Measurements from ENCODE around the gene TAGLN3. TPM values are rescaled to one million over a fixed set of nuclear protein-coding genes. Genes with fewer than 3 reads are reported as not detected.
A peak's percentile ranks its signal among the peaks of the same experiment; 100 is the strongest.

Gene TAGLN3
- total and polyA plus RNA-seq, 2 experiments from 2014 or later: 1.6 TPM

DNA sequence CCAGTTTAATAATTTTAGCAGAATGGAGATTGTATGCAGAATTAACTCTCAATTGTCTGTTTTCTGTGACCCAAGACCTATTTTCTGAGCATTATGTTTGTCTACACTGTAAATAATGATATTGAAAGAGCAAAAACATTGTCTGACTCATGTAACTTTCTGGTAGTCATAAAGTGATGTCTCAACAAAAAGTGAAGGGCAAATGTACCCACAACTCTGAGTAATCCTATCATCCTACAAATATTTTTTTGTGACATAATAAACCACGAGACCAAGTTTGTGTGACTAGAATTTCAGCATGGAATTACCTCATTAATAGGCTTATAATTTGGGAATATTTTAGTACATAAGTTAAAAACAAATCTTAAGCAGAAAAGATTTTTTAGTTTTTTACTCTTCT is 35.3 kb upstream of the TAGLN3 start:
- Histone ChIP-seq H3K4me1 (ENCODE audit: low read depth) (peaks cover 20% of the 10 kb centered on the region), H3K27me3 (no peaks in the 10 kb centered on the region), H3K36me3 (no peaks in the 10 kb centered on the region), H3K27ac (no peak overlapping the region), H3K4me3 (no peak overlapping the region), H3K9me3 (ENCODE audit: low read depth) (no peaks in the 10 kb centered on the region)
- peak in 1 of 2 donors; percentile 67 for DNase-seq (ENCODE audit: low read depth in 1 of 2, low spot score in 1 of 2)
- TF ChIP-seq, protein P1, sequence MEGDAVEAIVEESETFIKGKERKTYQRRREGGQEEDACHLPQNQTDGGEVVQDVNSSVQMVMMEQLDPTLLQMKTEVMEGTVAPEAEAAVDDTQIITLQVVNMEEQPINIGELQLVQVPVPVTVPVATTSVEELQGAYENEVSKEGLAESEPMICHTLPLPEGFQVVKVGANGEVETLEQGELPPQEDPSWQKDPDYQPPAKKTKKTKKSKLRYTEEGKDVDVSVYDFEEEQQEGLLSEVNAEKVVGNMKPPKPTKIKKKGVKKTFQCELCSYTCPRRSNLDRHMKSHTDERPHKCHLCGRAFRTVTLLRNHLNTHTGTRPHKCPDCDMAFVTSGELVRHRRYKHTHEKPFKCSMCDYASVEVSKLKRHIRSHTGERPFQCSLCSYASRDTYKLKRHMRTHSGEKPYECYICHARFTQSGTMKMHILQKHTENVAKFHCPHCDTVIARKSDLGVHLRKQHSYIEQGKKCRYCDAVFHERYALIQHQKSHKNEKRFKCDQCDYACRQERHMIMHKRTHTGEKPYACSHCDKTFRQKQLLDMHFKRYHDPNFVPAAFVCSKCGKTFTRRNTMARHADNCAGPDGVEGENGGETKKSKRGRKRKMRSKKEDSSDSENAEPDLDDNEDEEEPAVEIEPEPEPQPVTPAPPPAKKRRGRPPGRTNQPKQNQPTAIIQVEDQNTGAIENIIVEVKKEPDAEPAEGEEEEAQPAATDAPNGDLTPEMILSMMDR (IDR thresholded peaks at IDR 0.05; ENCODE audit: low read depth, low read length): no peak

DNA sequence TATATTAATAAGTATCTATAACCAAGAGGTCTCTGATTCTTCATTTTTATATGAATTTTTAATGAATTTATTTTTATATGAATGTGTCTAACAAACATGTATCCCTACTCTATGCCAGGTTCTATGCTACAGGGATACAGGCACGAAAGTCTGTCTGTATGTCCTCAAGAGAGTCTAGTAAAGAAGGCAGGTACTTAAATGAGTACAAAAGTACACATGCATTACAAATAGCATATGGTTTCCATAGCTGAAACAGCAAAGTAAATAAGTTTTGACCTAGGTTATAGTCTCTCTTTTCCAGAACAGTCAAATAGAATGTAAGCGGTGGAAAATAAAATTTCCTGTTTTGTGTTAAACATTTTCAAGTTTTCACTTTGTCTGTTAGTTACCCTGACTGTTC is 33.2 kb upstream of the TAGLN3 start:
- H3K36me3 ChIP-seq: no peaks in the 10 kb centered on the region
- DNase-seq (ENCODE audit: low read depth in 1 of 2, low spot score in 1 of 2): no peak
- TF ChIP-seq, protein P1 (IDR thresholded peaks at IDR 0.05; ENCODE audit: low read depth, low read length): no peak

GRCh38 chr3:111967068-111967467 is 31.7 kb upstream of the TAGLN3 start:
- Histone ChIP-seq H3K27ac (no peak overlapping the region), H3K9me3 (ENCODE audit: low read depth) (no peaks in the 10 kb centered on the region)

More for the DNA sequence above, 33.2 kb upstream of the TAGLN3 start:
- Histone ChIP-seq H3K4me3 (no peak overlapping the region), H3K9me3 (ENCODE audit: low read depth) (no peaks in the 10 kb centered on the region), H3K27me3 (no peaks in the 10 kb centered on the region), H3K4me1 (ENCODE audit: low read depth) (peaks cover 20% of the 10 kb centered on the region), H3K27ac (no peak overlapping the region)

GRCh38 chr3:111967651-111968274 is 31.0 kb upstream of the TAGLN3 start:
- H3K36me3 ChIP-seq: no peaks in the 10 kb centered on the region
- no peak overlapping the region for H3K27ac ChIP-seq
- TF ChIP-seq, protein P1 (IDR thresholded peaks at IDR 0.05; ENCODE audit: low read depth, low read length): peak; percentile 86
- H3K4me3 ChIP-seq: no peak overlapping the region
- no peaks in the 10 kb centered on the region for H3K9me3 ChIP-seq (ENCODE audit: low read depth)
- H3K27me3 ChIP-seq: no peaks in the 10 kb centered on the region
- H3K4me1 ChIP-seq (ENCODE audit: low read depth): peaks cover 16% of the 10 kb centered on the region
- peak; percentile 87 for DNase-seq (ENCODE audit: low read depth in 1 of 2, low spot score in 1 of 2)

More at GRCh38 chr3:111967068-111967467, 31.7 kb upstream of the TAGLN3 start:
- no peak overlapping the region for H3K4me3 ChIP-seq
- TF ChIP-seq, protein P1 (IDR thresholded peaks at IDR 0.05; ENCODE audit: low read depth, low read length): no peak
- no peak for DNase-seq (ENCODE audit: low read depth in 1 of 2, low spot score in 1 of 2)
- H3K27me3 ChIP-seq: no peaks in the 10 kb centered on the region
- peaks cover 16% of the 10 kb centered on the region for H3K4me1 ChIP-seq (ENCODE audit: low read depth)
- H3K36me3 ChIP-seq: no peaks in the 10 kb centered on the region

DNA sequence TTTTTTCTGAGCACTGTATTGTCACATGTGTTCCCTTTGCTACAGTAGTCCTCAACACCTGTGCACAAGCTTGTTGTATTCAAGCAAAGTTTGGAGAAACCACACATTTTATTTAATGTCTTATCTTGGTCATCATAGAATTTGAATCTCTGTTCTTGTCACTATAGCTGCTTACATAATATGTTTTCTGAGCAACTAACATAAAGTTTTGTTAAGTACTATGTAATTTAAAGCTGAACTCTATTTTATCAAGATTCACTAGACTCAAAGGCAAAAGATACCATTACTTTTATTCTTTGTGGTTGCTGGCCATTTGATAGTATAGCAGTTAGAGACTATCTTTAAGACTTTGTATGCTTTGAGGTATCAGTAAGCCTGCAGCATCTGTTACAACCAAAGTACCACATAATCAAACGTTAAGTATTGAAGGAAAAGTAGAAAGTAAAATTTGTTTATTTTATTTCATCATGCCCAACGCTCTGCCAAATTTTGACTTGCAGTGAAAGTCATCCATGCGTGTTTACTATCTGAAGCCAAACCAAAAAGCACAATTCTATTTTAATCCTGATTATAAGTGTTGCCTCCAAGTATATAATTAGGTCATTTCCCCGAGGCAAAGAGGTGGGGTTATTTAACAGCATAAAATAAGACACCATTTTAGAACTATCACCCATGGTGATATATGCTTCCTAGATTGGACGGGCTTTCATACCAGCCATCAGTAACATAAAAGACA is 30.2 kb upstream of the TAGLN3 start:
- Histone ChIP-seq H3K36me3 (no peaks in the 10 kb centered on the region), H3K4me3 (no peak overlapping the region), H3K4me1 (ENCODE audit: low read depth) (peaks cover 16% of the 10 kb centered on the region), H3K27ac (no peak overlapping the region), H3K9me3 (ENCODE audit: low read depth) (no peaks in the 10 kb centered on the region), H3K27me3 (no peaks in the 10 kb centered on the region)
- no peak for DNase-seq (ENCODE audit: low read depth in 1 of 2, low spot score in 1 of 2)
- TF ChIP-seq, protein P1 (IDR thresholded peaks at IDR 0.05; ENCODE audit: low read depth, low read length): no peak
